NK-92 (cell line): ENCODE results near the gene CACNG8.

Experiments
- DNase-seq: peaks from one replicate; lab custom pipeline; 2025; ENCODE audit not compliant: unreplicated experiment; lab: John Stamatoyannopoulos, UW

Gene CACNG8

DNA sequence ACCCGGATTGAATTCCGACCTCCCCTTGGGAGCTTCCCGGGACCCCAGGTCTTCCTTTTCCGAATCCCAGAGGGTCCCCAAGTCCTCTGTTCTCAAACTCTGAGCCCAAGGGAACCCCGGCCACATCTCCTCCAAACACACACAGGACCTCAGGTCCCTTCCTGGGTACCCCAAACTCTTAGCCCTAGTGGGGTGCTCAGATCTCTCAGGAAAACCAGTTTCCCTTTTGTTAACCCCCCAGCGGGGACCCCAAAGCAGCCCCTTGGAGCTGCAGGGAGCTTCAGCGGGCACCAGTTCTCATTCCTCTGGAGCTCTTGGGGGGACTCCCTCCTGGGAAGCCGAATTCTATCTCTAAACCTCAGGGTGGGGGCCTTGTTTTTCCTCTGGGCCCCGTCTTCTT, 29.5 kb downstream of the CACNG8 start:
- no peak for DNase-seq

DNA sequence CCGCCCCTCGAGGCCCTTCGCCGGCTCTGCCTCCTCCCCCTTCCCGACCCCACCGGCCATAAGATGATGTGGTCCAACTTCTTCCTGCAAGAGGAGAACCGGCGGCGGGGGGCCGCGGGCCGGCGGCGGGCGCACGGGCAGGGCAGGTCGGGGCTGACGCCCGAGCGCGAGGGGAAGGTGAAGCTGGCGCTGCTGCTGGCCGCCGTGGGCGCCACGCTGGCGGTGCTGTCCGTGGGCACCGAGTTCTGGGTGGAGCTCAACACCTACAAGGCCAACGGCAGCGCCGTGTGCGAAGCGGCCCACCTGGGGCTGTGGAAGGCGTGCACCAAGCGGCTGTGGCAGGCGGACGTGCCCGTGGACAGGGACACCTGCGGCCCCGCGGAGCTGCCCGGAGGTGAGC, 30.1 kb downstream of the CACNG8 start:
- no peak for DNase-seq

DNA sequence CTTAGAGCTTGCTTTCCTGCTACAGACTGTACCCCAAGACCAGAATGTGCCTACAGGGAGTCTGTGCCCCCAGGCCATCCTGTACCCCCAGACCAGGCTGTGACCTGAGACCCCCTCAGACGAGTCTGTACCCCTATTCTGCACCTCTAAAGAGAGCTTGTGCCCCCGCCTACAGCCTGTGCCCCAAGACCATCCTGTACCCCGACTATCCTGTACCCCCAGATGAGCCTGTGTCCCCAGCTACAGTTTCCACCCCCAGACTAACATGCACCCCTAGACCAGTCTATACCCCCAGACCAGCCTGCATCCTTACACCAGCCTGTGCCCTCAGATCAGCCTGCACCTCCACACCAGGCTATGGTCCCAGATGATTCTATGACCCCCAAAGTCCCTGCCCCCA, 30.7 kb downstream of the CACNG8 start:
- no peak for DNase-seq

DNA sequence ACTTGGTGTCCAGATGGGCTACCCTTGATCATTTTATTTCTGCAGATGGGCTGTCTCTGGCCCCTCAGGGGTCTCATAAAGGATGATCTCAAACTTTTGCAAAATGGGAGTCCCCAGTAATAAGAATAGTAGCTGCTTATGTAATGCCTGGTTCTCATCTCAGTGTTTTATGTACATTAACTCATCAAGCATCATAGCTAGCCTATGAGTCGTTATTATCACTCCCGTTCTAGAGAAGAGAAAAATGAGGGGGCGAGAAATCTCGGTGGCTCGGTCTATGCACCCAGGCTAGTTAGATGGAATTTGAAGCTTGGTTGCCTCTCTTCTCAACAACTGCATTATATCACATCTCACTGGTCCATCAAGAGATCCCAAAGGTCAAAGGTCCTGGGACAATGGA, 32.1 kb downstream of the CACNG8 start:
- DNase-seq: no peak

GRCh38 chr19:53998223-53998622, 35.5 kb downstream of the CACNG8 start:
- no peak for DNase-seq

DNA sequence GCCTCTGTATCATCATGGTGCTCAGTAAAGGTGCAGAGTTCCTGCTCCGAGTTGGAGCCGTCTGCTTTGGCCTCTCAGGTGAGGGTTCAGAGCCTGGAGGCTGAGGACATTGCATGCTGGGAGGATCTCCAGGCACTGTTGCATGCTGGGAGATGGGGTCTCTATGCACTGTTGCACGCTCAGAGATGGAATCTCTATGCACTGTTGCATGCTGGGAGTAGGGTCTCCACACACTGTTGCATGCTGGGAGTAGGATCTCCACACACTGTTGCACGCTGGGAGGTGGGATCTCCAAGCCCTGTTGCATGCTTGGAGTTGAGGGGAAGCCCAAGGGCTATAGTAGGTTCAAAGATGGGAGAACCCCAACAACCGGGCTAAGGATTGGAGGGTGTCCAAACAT, 37.0 kb downstream of the CACNG8 start:
- DNase-seq: no peak

GRCh38 chr19:54001496-54001895, 38.8 kb downstream of the CACNG8 start:
- no peak for DNase-seq

DNA sequence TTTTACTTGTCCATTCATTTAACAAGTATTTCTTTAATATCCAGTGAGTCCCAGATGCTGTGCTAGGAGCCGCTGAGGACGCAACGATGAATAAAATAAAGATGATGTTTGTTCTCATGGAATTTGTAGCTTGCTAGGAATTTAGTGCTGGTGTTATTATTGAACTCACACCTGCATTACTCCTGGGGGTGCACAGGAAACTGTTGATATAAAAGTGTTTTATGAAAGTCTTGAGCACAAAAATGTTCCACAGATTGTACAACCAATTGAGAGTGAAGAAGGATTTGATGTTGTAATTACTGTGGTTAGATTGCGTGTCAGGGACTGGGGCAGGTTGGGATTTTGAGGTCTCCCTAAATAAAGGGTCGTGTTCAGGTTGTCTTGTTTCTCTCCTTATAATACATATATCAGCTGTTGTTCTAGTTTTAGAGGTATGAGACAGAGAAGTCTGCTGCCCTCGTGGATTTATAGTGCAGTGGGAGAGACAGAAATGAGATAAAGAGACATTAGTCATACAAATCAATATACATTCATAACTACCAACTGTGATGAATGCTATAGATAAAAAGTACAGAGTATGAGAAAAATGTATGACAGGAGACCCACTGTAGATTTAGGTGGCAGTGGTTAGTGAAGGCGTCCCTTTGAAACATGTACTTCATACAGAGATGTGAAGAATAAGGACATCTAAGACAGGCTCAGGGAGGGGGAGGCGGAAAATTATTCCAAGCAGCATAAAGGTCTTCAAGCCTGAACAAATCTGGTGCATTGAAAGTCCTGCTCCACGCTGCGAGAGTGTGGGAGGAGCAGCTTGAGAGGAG, 40.0 kb downstream of the CACNG8 start:
- DNase-seq: no peak

GRCh38 chr19:54009440-54009839, 46.7 kb downstream of the CACNG8 start:
- no peak for DNase-seq

- no peak for DNase-seq
Measured at GRCh38 chr19:54010474-54010873, 47.7 kb downstream of the CACNG8 start.

DNA sequence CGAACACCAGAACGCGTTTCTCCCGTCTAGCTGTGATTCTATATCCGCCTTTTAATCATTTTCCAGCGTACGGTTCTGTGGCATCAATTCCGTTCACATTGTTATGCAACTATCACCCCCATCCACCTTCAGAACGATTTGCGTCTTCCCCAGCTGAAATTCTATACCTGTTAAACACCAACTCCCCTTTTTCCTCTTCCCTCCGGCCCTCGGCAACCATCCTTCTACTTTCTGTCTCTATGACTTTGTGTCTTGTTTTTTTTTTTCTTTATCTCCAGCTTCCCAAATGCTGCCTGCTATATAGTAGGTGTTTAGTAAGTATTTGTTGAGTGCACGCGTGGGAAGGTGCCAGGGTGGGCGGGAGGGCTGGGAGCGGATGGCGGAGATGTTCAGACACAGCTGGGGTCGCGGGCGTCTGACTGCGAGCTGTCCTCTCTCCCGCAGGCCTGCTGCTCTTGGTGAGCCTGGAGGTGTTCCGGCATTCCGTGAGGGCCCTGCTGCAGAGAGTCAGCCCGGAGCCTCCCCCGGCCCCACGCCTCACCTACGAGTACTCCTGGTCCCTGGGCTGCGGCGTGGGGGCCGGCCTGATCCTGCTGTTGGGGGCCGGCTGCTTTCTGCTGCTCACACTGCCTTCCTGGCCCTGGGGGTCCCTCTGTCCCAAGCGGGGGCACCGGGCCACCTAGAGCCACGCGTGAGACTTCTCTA, 48.9 kb downstream of the CACNG8 start:
- no peak for DNase-seq

- DNase-seq: no peak
Measured at GRCh38 chr19:54013866-54014265, 51.1 kb downstream of the CACNG8 start.

- no peak for DNase-seq
Measured at GRCh38 chr19:54014920-54015560, 52.3 kb downstream of the CACNG8 start.

DNA sequence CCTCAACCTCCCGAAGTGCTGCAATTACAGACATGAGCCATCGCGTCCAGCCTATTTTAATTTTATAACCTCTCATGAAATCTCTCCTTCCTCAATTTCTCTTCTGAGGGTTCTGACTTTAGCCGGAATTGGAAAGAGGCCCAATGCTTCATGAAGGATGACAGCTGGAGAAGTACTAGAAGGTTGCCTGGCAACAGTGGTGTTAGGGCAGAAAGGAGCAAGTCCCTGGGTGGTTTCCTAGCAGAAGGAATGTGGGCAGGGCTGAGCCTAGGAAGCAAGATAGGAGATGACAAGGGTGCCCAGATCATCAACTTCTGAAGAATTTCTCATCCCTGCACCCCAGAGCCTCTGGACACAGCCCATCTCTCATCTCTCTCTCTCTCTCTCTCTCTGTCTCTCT, 54.5 kb downstream of the CACNG8 start:
- DNase-seq: no peak

GRCh38 chr19:54021363-54021762, 58.6 kb downstream of the CACNG8 start:
- DNase-seq: no peak

GRCh38 chr19:54021932-54022331, 59.2 kb downstream of the CACNG8 start:
- no peak for DNase-seq

DNA sequence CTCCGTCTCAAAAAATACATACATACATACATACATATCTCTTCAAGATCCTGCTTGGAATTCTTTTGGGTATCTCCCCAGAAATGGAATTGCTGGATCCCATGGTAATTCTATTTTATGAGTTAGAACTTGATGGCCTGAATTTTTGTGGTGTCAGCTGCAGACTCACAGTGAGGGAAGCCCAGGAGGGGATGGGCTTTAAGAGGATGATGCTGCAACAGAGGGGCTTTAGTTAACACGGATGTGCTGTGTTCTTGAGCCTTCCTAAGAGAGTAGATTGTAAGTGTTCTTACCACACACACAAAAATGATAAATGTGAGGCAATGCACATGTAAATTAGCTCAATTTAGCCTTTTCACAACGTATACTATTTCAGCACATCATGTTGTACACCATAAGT, 60.5 kb downstream of the CACNG8 start:
- DNase-seq: no peak

- DNase-seq: no peak
Measured at GRCh38 chr19:54024660-54025059, 61.9 kb downstream of the CACNG8 start.

DNA sequence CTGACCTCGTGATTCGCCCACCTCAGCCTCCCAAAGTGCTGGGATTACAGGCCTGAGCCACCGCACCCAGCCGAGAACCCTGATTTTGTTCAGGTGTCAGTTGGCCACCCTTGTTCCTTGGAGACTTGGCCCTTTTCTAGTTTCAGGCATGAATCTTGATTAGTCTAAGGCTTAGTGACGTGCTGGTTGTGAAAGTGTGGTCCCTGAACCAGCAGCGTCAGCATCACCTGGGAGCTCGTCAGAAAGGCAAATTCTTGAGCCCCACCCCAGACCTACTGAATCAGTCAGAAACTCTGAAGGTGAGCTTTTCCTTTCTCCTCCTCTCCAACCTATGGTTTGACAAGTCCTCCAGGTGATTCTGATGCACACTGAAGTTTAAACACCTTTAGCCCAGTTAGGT, 63.9 kb downstream of the CACNG8 start:
- no peak for DNase-seq

GRCh38 chr19:54029301-54029700, 66.6 kb downstream of the CACNG8 start:
- DNase-seq: no peak

DNA sequence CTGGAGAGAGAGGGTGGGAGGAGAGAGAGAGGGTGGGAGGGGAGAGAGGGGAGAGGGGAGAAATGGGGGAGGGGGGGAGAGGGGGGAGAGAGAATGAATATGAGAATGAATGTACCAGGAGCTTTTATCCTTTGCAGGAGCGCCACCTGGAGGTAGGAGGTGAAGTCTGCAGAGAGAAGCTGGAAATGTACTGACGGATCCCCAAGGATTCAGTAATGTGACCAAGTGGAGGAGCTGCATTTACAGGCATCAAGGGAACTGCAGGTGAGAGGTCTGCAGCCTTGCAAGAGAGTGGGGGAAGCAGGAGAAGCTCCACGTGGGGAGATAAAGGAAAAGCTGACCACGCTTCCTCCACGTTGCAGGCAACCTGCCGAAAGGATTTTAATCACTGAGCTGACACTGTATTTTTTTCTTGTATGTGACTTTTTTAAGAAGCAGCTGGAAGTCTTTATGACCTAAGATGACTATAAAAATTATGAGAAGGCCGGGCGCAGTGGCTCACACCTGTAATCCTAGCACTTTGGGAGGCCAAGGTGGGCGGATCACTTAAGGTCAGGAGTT, 67.3 kb downstream of the CACNG8 start:
- DNase-seq: no peak
